Lower lobe of right lung (tissue), 2 donors: Measurements from ENCODE around the gene GNB2. TPM values are rescaled to one million over a fixed set of nuclear protein-coding genes. Genes with fewer than 3 reads are reported as not detected.
"Not testable (repeated sequence)": the region's sequence is repeated elsewhere in the genome, so short reads cannot be mapped to it uniquely, and the experiment has no call there.

Source experiments
- ATAC-seq, 2 donors: fragments of 200-7000 bp; cut with Tn5 transposase; one replicate each; pipeline ENCODE4 v1.9.1; 2020 to 2022; ENCODE audit warnings: mild to moderate bottlenecking in 2 of 2, moderate library complexity in 2 of 2
- DNase-seq: peaks from one replicate; pipeline ENCODE4 v3.0.0-alpha.2; 2020
- H3K27ac ChIP-seq: fragments of 200-600 bp; one replicate; pipeline ENCODE4 v1.8.0; 2022
- H3K27me3 ChIP-seq: fragments of 200-600 bp; one replicate; pipeline ENCODE4 v1.8.0; 2022; ENCODE audit warnings: low read depth
- H3K36me3 ChIP-seq: fragments of 200-600 bp; one replicate; pipeline ENCODE4 v1.8.0; 2022; ENCODE audit warnings: mild to moderate bottlenecking
- H3K4me1 ChIP-seq: fragments of 200-600 bp; one replicate; pipeline ENCODE4 v1.8.0; 2022
- H3K4me3 ChIP-seq: fragments of 200-600 bp; one replicate; pipeline ENCODE4 v1.8.0; 2022; ENCODE audit warnings: mild to moderate bottlenecking
- H3K9me3 ChIP-seq: fragments of 200-600 bp; one replicate; pipeline ENCODE4 v1.8.0; 2022
- intact Hi-C: fragments of 100-400 bp; cut with DNase I; formaldehyde crosslinking; loops from one replicate; pipeline ENCODE4 v1.11.0; 2022
- total RNA-seq: library from RNA; stranded (reverse); fragmentation: NEBNext Ultra II Directional; extraction: Animal tissue kit (Norgen Biotek cat#: 25700); gene quantifications from one replicate; pipeline ENCODE4 v1.2.1, GENCODE V29; 2021
- TF ChIP-seq, protein P1 (sequence below): fragments of 200-600 bp; IDR thresholded peaks from one replicate; pipeline ENCODE4 v1.8.0; 2022; ENCODE audit warnings: antibody characterized with exemption, mild to moderate bottlenecking
- donor health status: DM: no; HTN: yes; CAD: no; lungs with severe emphysema.

Gene GNB2
- total RNA-seq, 1 donor from 2014 or later = 247 TPM

DNA sequence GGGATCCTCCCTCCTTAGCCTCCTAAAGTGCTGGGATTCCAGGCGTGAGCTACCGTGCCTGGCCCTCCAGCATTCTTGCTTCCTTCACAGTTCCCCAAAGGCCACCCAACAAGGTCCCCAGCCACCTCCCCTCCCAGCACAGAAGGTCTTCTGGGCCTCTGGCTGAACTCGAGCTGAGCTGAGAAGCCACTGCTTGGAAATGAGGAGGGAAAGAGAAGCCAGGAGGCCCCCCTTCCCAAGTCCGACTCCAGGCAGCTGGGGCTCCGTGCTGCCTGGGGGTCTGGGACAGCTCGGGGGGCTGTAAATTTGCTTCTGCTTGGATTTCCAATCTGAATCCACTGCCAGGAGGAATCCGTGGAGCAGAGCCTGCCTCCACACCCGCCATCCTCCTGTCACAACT lies 41.2 kb downstream of the GNB2 start:
- Histone ChIP-seq H3K27ac (no peak overlapping the region), H3K9me3 (no peaks in the 10 kb centered on the region), H3K4me3 (no peak overlapping the region), H3K4me1 (no peaks in the 10 kb centered on the region), H3K27me3 (peaks cover 2% of the 10 kb centered on the region), H3K36me3 (no peaks in the 10 kb centered on the region)
- DNase-seq (no peak), ATAC-seq (no peak)
- TF ChIP-seq, protein P1, sequence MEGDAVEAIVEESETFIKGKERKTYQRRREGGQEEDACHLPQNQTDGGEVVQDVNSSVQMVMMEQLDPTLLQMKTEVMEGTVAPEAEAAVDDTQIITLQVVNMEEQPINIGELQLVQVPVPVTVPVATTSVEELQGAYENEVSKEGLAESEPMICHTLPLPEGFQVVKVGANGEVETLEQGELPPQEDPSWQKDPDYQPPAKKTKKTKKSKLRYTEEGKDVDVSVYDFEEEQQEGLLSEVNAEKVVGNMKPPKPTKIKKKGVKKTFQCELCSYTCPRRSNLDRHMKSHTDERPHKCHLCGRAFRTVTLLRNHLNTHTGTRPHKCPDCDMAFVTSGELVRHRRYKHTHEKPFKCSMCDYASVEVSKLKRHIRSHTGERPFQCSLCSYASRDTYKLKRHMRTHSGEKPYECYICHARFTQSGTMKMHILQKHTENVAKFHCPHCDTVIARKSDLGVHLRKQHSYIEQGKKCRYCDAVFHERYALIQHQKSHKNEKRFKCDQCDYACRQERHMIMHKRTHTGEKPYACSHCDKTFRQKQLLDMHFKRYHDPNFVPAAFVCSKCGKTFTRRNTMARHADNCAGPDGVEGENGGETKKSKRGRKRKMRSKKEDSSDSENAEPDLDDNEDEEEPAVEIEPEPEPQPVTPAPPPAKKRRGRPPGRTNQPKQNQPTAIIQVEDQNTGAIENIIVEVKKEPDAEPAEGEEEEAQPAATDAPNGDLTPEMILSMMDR = no peak
- intact Hi-C loops = no loop called here

DNA sequence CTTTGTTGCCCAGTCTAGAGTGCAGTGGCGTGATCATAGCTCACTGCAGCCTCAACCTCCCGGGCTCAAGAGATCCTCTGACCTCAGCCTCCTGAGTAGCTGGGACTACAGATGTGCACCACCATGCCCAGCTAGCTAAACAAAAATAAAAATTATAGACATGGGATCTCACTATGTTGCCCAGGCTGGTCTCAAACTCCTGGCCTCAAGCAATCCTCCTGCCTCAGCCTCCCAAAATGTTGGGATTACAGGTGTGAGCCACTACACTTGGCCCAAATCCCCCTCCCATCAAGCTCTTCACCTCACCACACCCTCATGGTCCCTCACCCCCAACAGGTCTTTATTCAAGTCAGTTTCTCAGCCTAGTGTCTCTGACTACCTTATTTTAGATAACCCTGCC lies 43.5 kb downstream of the GNB2 start:
- intact Hi-C loops, DNase-seq, H3K4me1 ChIP-seq, H3K36me3 ChIP-seq, H3K27ac ChIP-seq, H3K4me3 ChIP-seq, ATAC-seq, H3K9me3 ChIP-seq: not testable (repeated sequence)
- H3K27me3 ChIP-seq = peaks cover 26% of the 10 kb centered on the region

DNA sequence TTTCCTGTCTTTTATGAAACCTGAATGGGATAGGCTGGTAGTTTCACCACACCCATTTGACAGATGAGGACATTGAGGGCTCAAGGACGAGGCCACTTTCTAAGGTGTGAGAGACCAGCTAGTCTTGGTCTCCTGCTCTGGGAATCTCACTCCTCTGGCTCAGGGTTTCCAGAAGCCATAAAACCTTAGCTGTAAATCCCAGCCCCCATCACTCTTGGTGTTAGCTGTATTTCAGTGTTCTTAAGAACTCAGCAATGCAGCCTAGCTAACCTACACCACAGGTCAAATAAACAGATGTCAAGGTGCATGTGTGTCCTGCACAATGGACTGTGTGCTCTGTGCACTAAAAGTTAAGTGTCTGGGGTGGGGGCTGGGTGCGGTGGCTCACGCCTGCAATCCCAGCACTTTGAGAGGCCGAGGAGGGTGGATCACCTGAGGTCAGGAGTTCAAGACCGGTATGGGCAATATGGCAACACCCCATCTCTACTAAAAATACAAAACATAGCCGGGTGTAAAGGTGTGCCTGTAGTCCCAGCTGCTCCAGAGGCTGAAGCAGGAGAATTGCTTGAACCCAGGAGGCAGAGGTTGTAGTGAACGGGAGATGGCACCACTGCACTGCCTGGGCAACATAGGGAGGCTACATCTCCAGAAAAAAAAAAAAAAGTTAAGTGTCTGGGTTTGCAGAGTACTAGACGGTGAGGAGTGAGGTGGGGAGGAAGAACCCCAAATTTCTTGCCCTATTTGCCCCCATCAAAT lies 46.2 kb downstream of the GNB2 start:
- H3K27ac ChIP-seq = no peak overlapping the region
- DNase-seq = no peak
- H3K36me3 ChIP-seq = no peaks in the 10 kb centered on the region
- no peaks in the 10 kb centered on the region for H3K4me1 ChIP-seq
- no peak for ATAC-seq
- H3K9me3 ChIP-seq = no peaks in the 10 kb centered on the region
- TF ChIP-seq, protein P1 = no peak
- H3K4me3 ChIP-seq = no peak overlapping the region
- peaks cover 27% of the 10 kb centered on the region for H3K27me3 ChIP-seq
- intact Hi-C loops = no loop called here

DNA sequence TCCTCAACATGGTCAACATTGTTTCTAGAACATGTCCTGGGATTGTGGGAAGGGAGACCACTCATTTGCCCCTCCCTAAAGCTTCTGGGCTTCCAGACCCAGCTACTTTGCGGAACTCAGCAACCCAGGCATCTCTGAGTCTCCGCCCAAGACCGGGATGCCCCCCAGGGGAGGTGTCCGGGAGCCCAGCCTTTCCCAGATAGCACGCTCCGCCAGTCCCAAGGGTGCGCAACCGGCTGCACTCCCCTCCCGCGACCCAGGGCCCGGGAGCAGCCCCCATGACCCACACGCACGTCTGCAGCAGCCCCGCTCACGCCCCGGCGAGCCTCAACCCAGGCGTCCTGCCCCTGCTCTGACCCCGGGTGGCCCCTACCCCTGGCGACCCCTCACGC lies 46.7 kb downstream of the GNB2 start, which contains the start of gene EPO:
Gene EPO, plus strand, starts transcription at position 190 of the 392 bp plus-strand sequence. CDS start 513 bp downstream, outside the sequence.
- Histone ChIP-seq H3K27me3 (peaks cover 27% of the 10 kb centered on the region), H3K4me3 (no peak within 1 kb of the TSS), H3K9me3 (no peaks in the 10 kb centered on the region), H3K36me3 (no peaks in the 10 kb centered on the region), H3K4me1 (peaks cover 4% of the 10 kb centered on the region), H3K27ac (no peak within 1 kb of the TSS)
- TF ChIP-seq, protein P1 = no peak
- no peak for ATAC-seq
- intact Hi-C loops = no loop called here
- no peak for DNase-seq

DNA sequence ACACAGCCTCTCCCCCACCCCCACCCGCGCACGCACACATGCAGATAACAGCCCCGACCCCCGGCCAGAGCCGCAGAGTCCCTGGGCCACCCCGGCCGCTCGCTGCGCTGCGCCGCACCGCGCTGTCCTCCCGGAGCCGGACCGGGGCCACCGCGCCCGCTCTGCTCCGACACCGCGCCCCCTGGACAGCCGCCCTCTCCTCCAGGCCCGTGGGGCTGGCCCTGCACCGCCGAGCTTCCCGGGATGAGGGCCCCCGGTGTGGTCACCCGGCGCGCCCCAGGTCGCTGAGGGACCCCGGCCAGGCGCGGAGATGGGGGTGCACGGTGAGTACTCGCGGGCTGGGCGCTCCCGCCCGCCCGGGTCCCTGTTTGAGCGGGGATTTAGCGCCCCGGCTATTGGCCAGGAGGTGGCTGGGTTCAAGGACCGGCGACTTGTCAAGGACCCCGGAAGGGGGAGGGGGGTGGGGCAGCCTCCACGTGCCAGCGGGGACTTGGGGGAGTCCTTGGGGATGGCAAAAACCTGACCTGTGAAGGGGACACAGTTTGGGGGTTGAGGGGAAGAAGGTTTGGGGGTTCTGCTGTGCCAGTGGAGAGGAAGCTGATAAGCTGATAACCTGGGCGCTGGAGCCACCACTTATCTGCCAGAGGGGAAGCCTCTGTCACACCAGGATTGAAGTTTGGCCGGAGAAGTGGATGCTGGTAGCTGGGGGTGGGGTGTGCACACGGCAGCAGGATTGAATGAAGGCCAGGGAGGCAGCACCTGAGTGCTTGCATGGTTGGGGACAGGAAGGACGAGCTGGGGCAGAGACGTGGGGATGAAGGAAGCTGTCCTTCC lies 47.3 kb downstream of the GNB2 start:
- Histone ChIP-seq H3K4me1 (peaks cover 6% of the 10 kb centered on the region), H3K27me3 (peaks cover 27% of the 10 kb centered on the region), H3K27ac (no peak overlapping the region), H3K36me3 (no peaks in the 10 kb centered on the region), H3K4me3 (no peak overlapping the region), H3K9me3 (no peaks in the 10 kb centered on the region)
- intact Hi-C loops = no loop called here
- no peak for ATAC-seq
- no peak for DNase-seq
- TF ChIP-seq, protein P1 = no peak

DNA sequence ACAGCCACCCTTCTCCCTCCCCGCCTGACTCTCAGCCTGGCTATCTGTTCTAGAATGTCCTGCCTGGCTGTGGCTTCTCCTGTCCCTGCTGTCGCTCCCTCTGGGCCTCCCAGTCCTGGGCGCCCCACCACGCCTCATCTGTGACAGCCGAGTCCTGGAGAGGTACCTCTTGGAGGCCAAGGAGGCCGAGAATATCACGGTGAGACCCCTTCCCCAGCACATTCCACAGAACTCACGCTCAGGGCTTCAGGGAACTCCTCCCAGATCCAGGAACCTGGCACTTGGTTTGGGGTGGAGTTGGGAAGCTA lies 47.9 kb downstream of the GNB2 start:
- TF ChIP-seq, protein P1 = no peak
- Histone ChIP-seq H3K9me3 (no peaks in the 10 kb centered on the region), H3K36me3 (no peaks in the 10 kb centered on the region), H3K27me3 (peaks cover 27% of the 10 kb centered on the region), H3K4me3 (no peak overlapping the region), H3K4me1 (peaks cover 6% of the 10 kb centered on the region), H3K27ac (no peak overlapping the region)
- no peak for ATAC-seq
- DNase-seq = no peak
- intact Hi-C loops = no loop called here
